ENCODE measurements around the gene NDUFV2. TPM values are rescaled to one million over a fixed set of nuclear protein-coding genes. Genes with fewer than 3 reads are reported as not detected.

Gene NDUFV2
- total RNA-seq, 4 donors from 2014 or later: 136 to 230 (median 176) TPM

Other genes with a start within 250 kb of the NDUFV2 start
- gene ANKRD12, start 34.1 kb downstream of the NDUFV2 start, total RNA-seq: 100 to 1,000 TPM in 3 of 4 donors, 10 to 100 TPM in 1; 84.7 to 137 (median 122) TPM
- 100 to 1,000 TPM; 112 to 173 (median 118) TPM for gene TWSG1, start 232.1 kb downstream of the NDUFV2 start, total RNA-seq